Measurements from ENCODE around the gene MSI2.

DNA sequence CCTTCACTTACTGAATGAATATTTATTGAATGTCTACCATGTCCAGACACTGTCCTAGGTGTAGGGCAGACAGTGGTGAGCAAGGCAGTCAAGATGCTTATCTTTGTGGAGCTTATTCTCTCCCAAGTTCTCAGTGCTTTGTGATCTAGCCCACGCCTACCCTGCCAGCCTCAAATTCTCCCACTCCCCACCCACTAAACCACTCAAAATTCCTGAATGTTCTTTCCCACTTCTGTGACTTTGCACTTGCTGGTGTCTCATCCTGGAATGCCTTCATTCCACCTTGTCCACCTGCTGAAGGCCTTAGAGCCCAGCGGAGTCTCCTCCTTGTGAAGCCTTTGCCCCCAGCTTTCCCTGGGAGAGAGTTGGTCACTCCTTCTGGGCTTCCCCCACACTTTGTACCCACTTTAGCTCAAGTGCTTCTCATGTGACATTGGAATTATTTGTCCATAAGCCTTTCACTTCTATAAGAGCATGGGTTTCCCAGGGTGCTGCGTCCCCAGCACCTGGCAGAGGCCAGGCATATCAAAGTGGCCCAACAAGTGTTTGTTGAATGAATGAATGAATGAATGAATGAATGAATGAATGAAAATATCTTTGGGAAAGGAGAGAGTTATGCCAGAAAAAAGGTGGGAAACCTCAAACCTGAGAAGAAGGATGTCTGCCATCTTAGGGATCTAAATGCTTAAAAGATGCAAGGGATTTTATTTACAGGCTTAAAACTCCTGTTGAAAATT is 465.8 kb downstream of the MSI2 start:
- TF ChIP-seq, protein P1, sequence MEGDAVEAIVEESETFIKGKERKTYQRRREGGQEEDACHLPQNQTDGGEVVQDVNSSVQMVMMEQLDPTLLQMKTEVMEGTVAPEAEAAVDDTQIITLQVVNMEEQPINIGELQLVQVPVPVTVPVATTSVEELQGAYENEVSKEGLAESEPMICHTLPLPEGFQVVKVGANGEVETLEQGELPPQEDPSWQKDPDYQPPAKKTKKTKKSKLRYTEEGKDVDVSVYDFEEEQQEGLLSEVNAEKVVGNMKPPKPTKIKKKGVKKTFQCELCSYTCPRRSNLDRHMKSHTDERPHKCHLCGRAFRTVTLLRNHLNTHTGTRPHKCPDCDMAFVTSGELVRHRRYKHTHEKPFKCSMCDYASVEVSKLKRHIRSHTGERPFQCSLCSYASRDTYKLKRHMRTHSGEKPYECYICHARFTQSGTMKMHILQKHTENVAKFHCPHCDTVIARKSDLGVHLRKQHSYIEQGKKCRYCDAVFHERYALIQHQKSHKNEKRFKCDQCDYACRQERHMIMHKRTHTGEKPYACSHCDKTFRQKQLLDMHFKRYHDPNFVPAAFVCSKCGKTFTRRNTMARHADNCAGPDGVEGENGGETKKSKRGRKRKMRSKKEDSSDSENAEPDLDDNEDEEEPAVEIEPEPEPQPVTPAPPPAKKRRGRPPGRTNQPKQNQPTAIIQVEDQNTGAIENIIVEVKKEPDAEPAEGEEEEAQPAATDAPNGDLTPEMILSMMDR (IDR thresholded peaks at IDR 0.05) = no peak
- TF ChIP-seq POLR2A (IDR thresholded peaks at IDR 0.05) = no peak

Data from adrenal gland (tissue), 5 donors.